ENCODE measurements around the gene ZNF678. TPM values are rescaled to one million over a fixed set of nuclear protein-coding genes. Genes with fewer than 3 reads are reported as not detected.
"Not testable (repeated sequence)": the region's sequence is repeated elsewhere in the genome, so short reads cannot be mapped to it uniquely, and the experiment has no call there.

Gene ZNF678
- total RNA-seq, 1 donor from 2014 or later, result 7.1 TPM

DNA sequence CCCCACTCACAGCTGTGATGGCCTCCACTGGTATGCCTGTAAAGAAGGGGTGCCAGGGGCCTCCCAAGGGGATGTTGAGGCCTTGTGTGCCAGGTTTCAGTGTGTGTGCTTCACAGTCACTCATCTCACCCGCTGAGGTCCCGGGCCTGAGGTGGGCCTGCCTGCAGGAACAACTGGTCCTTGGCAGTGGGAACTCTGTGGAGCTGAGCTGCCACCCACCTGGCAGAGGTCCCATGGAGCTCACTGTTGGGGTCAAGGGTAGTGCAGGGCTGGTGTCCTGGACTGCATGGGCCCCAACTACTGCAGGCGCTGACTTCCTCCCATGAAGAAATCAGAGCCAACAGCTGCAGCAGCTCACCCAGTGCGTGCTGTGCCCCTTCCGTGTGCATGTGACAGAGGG lies 17.3 kb upstream of the ZNF678 start:
- no peak for TF ChIP-seq CTCF (conservative IDR thresholded peaks at IDR 0.05; ENCODE audit: low read depth, low read length)
- no peak overlapping the region for H3K4me3 ChIP-seq (ENCODE audit: low read depth, low read length)
- DNase-seq (ENCODE audit: low read depth), result no peak

DNA sequence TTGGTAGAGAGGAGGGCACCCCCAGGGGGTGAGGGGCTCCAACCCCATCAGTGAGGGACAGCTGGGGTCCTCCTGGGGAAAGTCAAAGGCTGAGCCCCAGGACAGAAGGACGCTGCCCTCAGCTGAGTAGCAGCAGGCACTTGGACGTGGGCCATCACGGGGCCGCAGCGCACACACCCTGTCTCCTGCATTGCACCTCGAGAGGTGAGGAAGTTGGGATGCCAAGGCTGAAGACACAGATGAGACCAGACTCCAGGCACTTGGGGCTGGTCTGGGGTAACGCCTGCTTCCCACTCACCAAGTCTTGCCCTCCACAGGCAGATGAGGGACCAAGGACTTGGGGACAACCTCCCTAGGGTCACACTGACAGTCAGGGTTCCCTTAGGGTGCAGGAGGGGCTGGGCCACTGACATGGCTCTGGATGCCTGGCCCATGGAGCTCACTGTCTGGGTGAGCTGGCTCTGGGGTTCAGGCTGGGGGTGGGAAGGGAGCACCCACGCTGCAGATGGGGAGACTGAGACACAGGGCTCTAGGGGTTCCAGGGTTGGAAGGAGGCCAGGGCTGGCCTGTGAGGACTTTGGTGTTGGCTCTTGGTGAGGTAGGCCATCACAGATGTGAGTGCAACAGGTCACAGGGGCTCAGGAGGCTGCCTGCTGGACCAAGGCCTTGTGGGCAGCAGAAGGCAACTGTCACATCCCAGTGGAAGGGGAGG lies 16.6 kb upstream of the ZNF678 start:
- no peak overlapping the region for H3K4me3 ChIP-seq (ENCODE audit: low read depth, low read length)
- DNase-seq (ENCODE audit: low read depth), result no peak
- no peak for TF ChIP-seq CTCF (conservative IDR thresholded peaks at IDR 0.05; ENCODE audit: low read depth, low read length)

DNA sequence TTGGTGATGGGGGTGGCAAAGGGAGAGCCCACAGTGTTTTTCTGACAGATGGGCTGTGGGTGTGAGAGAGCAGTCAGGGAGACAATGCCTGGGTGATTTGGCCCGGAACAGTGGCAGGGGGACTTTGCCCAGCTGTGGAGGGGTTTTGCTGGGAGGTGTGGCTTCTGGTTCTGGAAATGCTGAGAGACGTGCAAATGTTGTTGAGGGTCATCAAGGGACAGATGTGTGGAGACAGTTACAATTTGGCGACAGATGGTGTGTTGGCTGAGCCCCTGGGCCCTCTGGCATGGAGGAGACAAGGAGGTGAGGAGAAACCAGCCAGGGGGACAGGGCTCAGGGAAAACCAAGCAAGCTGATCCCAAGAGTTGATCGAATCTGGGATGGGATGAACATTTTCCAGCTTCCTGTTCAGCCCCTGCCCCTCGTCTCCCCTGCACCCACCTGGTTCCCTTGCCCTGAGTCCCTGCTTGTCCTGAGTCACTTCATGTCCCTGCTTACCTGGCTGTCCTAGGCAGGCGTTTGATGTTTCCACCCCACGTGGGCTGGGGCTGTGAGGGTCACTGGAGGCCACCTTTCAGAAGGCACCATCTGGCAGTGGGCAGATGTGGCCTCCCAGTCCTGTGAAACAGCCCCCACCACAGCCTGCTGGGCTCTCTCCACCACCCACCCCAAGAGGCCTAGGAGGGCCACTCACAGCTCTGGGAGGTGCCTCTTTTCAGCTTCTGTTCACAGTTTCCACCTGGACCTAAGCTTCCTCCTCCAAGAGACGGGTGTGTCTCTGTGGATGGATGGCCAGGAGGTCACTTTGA lies 15.8 kb upstream of the ZNF678 start:
- no peak for DNase-seq (ENCODE audit: low read depth)
- no peak for TF ChIP-seq CTCF (conservative IDR thresholded peaks at IDR 0.05; ENCODE audit: low read depth, low read length)
- H3K4me3 ChIP-seq (ENCODE audit: low read depth, low read length), result no peak overlapping the region

DNA sequence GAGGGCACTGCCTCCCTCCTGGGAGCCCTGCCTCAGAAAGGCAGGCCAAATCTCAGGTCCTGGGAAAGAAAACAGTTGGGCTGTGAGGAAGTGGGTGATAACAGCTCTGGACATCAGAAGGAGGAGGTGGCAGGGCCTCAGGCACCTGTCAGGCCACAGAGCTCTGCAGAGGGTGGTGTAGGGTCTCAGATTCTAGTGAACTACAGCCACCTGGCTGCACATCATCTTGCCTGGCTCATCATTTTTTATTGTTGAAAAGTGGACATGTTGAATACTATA lies 15.3 kb upstream of the ZNF678 start:
- no peak for DNase-seq (ENCODE audit: low read depth)
- H3K4me3 ChIP-seq (ENCODE audit: low read depth, low read length), result no peak overlapping the region
- no peak for TF ChIP-seq CTCF (conservative IDR thresholded peaks at IDR 0.05; ENCODE audit: low read depth, low read length)

- DNase-seq (ENCODE audit: low read depth), result no peak
- no peak overlapping the region for H3K4me3 ChIP-seq (ENCODE audit: low read depth, low read length)
- TF ChIP-seq CTCF (conservative IDR thresholded peaks at IDR 0.05; ENCODE audit: low read depth, low read length), result no peak
Observed at GRCh38 chr1:227548448-227548847, 14.9 kb upstream of the ZNF678 start.

DNA sequence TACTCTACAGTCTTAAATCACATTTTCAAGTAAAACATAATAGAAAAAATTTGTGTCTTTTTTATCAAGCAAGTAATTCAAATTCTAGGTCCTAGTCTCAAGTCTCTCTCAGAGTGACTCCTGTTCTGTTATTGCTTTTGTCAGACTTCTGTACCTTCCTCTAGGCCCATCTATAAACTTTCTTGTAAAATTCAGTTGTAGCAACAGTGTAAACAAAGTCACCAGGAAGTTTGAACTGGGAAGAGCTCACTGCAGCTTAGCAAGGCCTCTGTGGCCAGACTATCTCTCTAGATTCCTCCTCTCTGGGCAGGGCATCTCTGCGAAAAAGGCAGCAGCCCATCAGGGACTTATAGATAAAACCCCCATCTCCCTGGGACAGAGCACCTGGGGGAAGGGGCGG lies 13.5 kb upstream of the ZNF678 start:
- no peak overlapping the region for H3K4me3 ChIP-seq (ENCODE audit: low read depth, low read length)
- TF ChIP-seq CTCF (conservative IDR thresholded peaks at IDR 0.05; ENCODE audit: low read depth, low read length), result no peak
- no peak for DNase-seq (ENCODE audit: low read depth)

DNA sequence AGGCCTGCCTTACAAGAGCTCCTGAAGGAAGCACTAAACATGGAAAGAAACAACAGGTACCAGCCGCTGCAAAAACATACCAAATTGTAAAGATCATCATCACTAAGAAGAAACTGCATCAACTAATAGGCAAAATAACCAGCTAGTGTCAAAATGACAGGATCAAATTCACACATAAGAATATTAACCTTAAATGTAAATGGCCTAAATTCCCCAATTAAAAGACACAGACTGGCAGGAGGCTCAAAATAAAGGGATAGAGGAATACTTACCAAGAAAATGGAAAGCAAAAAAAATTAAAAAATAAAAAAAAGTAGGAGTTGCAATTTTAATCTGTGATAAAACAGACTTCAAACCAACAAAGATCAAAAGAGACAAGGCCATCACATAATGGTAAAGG lies 11.5 kb upstream of the ZNF678 start:
- not testable (repeated sequence) for H3K4me3 ChIP-seq (ENCODE audit: low read depth, low read length); DNase-seq (ENCODE audit: low read depth)
